ENCODE data around the gene SPOCK1.

SPOCK1 gene

GRCh38 chr5:137221943-137222342 lies 277.2 kb downstream of the SPOCK1 start:
- DNase-seq (ENCODE audit: low spot score): no peak

- peak; percentile 8 for DNase-seq (ENCODE audit: low spot score)
Observed at GRCh38 chr5:137220523-137220927, 278.6 kb downstream of the SPOCK1 start.

GRCh38 chr5:137218896-137219295 lies 280.2 kb downstream of the SPOCK1 start:
- DNase-seq (ENCODE audit: low spot score): no peak

- no peak for DNase-seq (ENCODE audit: low spot score)
Observed at GRCh38 chr5:137218471-137218870, 280.7 kb downstream of the SPOCK1 start.

GRCh38 chr5:137217599-137218200 lies 281.4 kb downstream of the SPOCK1 start:
- no peak for DNase-seq (ENCODE audit: low spot score)

- DNase-seq (ENCODE audit: low spot score): no peak
Observed at GRCh38 chr5:137216976-137217598, 282.0 kb downstream of the SPOCK1 start.

GRCh38 chr5:137215780-137216179 lies 283.3 kb downstream of the SPOCK1 start:
- DNase-seq (ENCODE audit: low spot score): no peak

GRCh38 chr5:137215261-137215660 lies 283.9 kb downstream of the SPOCK1 start:
- no peak for DNase-seq (ENCODE audit: low spot score)

- DNase-seq (ENCODE audit: low spot score): no peak
Observed at GRCh38 chr5:137214446-137215189, 284.5 kb downstream of the SPOCK1 start.

GRCh38 chr5:137212471-137212870 lies 286.7 kb downstream of the SPOCK1 start:
- DNase-seq (ENCODE audit: low spot score): no peak

GRCh38 chr5:137209232-137209809 lies 289.8 kb downstream of the SPOCK1 start:
- DNase-seq (ENCODE audit: low spot score): no peak

GRCh38 chr5:137207023-137207760 lies 291.9 kb downstream of the SPOCK1 start:
- DNase-seq (ENCODE audit: low spot score): no peak

GRCh38 chr5:137206030-137206715 lies 293.0 kb downstream of the SPOCK1 start:
- no peak for DNase-seq (ENCODE audit: low spot score)

GRCh38 chr5:137205231-137206027 lies 293.7 kb downstream of the SPOCK1 start:
- no peak for DNase-seq (ENCODE audit: low spot score)

- DNase-seq (ENCODE audit: low spot score): no peak
Observed at GRCh38 chr5:137203011-137203632, 296.0 kb downstream of the SPOCK1 start.

- DNase-seq (ENCODE audit: low spot score): no peak
Observed at GRCh38 chr5:137201876-137202275, 297.2 kb downstream of the SPOCK1 start.

- DNase-seq (ENCODE audit: low spot score): no peak
Observed at GRCh38 chr5:137200906-137201700, 298.0 kb downstream of the SPOCK1 start.

GRCh38 chr5:137199966-137200365 lies 299.2 kb downstream of the SPOCK1 start:
- no peak for DNase-seq (ENCODE audit: low spot score)

GRCh38 chr5:137199201-137199600 lies 299.9 kb downstream of the SPOCK1 start:
- DNase-seq (ENCODE audit: low spot score): no peak

All from hematopoietic multipotent progenitor cell treated with erythropoietin and hydrocortisone succinate and interleukin-3 and kit ligand, for 17 days (in vitro differentiated cells).